ENCODE results near the gene SEMA5A. TPM values are rescaled to one million over a fixed set of nuclear protein-coding genes. Genes with fewer than 3 reads are reported as not detected.

SEMA5A gene
- total RNA-seq, 2 experiments from 2014 or later: 0.12 TPM

DNA sequence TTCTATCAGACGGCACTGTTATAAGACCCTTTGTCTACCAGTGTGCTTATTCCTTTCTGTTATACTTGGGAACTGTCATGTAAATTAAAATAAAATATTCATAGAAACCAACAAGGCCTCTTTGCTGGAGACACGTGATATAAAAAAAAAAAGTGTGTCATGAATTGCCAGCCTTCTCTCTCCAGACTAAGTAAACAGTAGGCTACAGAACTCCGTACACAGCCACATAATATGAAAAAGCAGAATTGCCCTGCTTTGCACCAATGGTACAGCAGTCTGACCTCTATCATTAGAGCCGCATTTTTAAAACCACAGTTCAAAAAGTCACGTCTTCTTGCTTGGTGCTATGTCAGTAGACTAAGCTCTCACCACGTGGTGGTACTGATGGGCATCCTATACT, 231.3 kb downstream of the SEMA5A start:
- DNase-seq: no peak
- H3K36me3 Mint-ChIP-seq (ENCODE audit: low read depth): no peaks in the 10 kb centered on the region
- H3K4me3 Mint-ChIP-seq: no peak overlapping the region
- CTCF ChIA-PET: no interaction called here
- H3K27me3 Mint-ChIP-seq: no peaks in the 10 kb centered on the region
- POLR2A ChIA-PET: no interaction called here
- no peak overlapping the region for H3K27ac Mint-ChIP-seq
- H3K4me1 Mint-ChIP-seq: no peaks in the 10 kb centered on the region
- no peaks in the 10 kb centered on the region for H3K9me3 Mint-ChIP-seq

DNA sequence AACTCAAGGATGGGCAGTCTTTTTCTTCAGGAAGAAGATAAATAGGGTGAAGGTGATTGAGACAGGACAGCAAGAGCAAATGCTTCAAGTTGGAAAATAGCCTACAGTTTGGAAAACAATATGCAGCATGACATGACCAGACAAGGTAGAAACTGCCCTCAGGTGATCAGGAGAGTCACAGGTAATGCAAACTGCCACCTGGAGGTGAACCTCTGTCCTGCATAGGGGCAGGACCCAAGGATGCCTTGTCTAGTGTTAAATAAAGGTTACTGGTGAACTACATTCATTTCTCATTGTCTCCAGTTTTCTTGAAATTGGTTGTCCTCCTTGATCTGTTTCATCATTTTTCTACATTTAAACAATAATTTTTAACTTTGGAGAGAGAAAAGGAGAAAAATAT, 232.1 kb downstream of the SEMA5A start:
- no peak for DNase-seq
- Mint-ChIP-seq H3K4me3 (no peak overlapping the region), H3K27ac (no peak overlapping the region), H3K9me3 (no peaks in the 10 kb centered on the region), H3K36me3 (ENCODE audit: low read depth) (no peaks in the 10 kb centered on the region), H3K27me3 (no peaks in the 10 kb centered on the region), H3K4me1 (no peaks in the 10 kb centered on the region)
- POLR2A ChIA-PET: no interaction called here
- CTCF ChIA-PET: no interaction called here

GRCh38 chr5:9307150-9307549, 238.7 kb downstream of the SEMA5A start:
- no peaks in the 10 kb centered on the region for H3K4me1 Mint-ChIP-seq
- H3K9me3 Mint-ChIP-seq: no peaks in the 10 kb centered on the region
- ChIA-PET CTCF (no interaction called here), POLR2A (no interaction called here)
- no peak overlapping the region for H3K27ac Mint-ChIP-seq
- no peak for DNase-seq
- H3K27me3 Mint-ChIP-seq: no peaks in the 10 kb centered on the region
- H3K36me3 Mint-ChIP-seq (ENCODE audit: low read depth): no peaks in the 10 kb centered on the region
- no peak overlapping the region for H3K4me3 Mint-ChIP-seq

- H3K9me3 Mint-ChIP-seq: peaks cover 2% of the 10 kb centered on the region
- no peaks in the 10 kb centered on the region for H3K27me3 Mint-ChIP-seq
- no peak overlapping the region for H3K4me3 Mint-ChIP-seq
- H3K27ac Mint-ChIP-seq: no peak overlapping the region
- ChIA-PET POLR2A (no interaction called here), CTCF (no interaction called here)
- no peaks in the 10 kb centered on the region for H3K36me3 Mint-ChIP-seq (ENCODE audit: low read depth)
- no peak for DNase-seq
- no peaks in the 10 kb centered on the region for H3K4me1 Mint-ChIP-seq
These were observed 243.7 kb downstream of the SEMA5A start for GRCh38 chr5:9302218-9302617.

DNA sequence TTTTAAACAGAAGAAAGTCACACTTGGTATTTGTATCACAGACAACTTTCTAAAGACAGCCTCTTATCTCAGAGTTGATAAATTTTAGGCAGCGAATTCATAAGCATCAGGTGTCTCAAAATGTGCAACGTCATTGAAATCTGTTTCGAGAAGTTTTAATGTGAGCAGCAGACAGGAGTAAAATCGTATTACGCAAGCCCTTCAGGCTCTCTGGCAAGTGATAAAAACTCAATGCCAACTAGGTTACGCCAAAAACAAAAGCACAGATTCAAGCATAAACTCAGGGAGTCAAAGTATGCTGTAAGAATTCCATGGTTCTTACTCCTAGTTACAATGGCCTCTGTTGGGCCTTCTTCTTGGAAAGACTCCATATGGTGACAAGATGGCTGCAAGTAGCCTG, 244.7 kb downstream of the SEMA5A start:
- no peaks in the 10 kb centered on the region for H3K4me1 Mint-ChIP-seq
- peaks cover 2% of the 10 kb centered on the region for H3K9me3 Mint-ChIP-seq
- DNase-seq: no peak
- no peak overlapping the region for H3K27ac Mint-ChIP-seq
- ChIA-PET CTCF (no interaction called here), POLR2A (no interaction called here)
- H3K36me3 Mint-ChIP-seq (ENCODE audit: low read depth): no peaks in the 10 kb centered on the region
- H3K27me3 Mint-ChIP-seq: no peaks in the 10 kb centered on the region
- no peak overlapping the region for H3K4me3 Mint-ChIP-seq

DNA sequence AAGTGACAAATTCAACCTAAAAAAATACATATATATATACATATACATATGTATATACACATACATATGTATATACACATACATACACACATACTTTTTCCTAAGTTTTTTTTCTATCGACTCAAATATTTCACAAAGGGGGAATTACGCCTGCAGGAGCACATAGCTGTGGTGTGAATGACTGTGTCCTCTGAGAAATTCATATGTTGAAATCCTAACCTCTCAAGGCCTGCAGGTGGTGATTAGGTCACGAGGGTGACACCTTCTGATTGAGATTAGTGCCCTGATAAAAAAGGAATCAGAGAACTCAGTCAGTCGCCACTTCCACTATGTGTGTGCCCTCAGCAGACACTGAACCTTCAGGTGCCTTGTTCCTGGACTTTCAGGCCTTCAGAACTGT, 248.7 kb downstream of the SEMA5A start:
- H3K27me3 Mint-ChIP-seq: no peaks in the 10 kb centered on the region
- no peak for DNase-seq
- H3K36me3 Mint-ChIP-seq (ENCODE audit: low read depth): no peaks in the 10 kb centered on the region
- H3K4me1 Mint-ChIP-seq: no peaks in the 10 kb centered on the region
- peaks cover 8% of the 10 kb centered on the region for H3K9me3 Mint-ChIP-seq
- CTCF ChIA-PET: no interaction called here
- POLR2A ChIA-PET: no interaction called here
- H3K4me3 Mint-ChIP-seq: no peak overlapping the region
- no peak overlapping the region for H3K27ac Mint-ChIP-seq

DNA sequence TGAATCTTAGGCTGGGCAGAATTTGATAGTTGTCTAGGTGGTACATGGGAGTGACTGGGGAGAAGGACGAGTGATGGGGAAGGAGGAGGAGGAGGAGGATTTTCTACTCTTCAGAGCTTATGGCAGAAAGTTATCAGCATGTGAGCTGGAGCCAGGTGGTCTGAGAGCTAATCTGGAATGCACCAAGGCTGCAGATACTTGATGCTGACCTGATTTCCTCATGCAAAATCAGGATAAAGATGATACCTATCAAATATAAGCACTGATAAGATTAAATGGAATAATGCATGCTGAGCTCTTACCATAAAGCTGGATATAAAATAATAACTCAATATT, 250.4 kb downstream of the SEMA5A start:
- Mint-ChIP-seq H3K9me3 (peaks cover 8% of the 10 kb centered on the region), H3K36me3 (ENCODE audit: low read depth) (no peaks in the 10 kb centered on the region), H3K4me1 (no peaks in the 10 kb centered on the region), H3K27me3 (no peaks in the 10 kb centered on the region), H3K4me3 (no peak overlapping the region), H3K27ac (no peak overlapping the region)
- CTCF ChIA-PET: no interaction called here
- no peak for DNase-seq
- POLR2A ChIA-PET: no interaction called here

- H3K27me3 Mint-ChIP-seq: no peaks in the 10 kb centered on the region
- H3K4me1 Mint-ChIP-seq: no peaks in the 10 kb centered on the region
- DNase-seq: no peak
- H3K9me3 Mint-ChIP-seq: peaks cover 8% of the 10 kb centered on the region
- no peaks in the 10 kb centered on the region for H3K36me3 Mint-ChIP-seq (ENCODE audit: low read depth)
- no peak overlapping the region for H3K4me3 Mint-ChIP-seq
- no peak overlapping the region for H3K27ac Mint-ChIP-seq
- POLR2A ChIA-PET: no interaction called here
- CTCF ChIA-PET: no interaction called here
These were observed 250.9 kb downstream of the SEMA5A start for GRCh38 chr5:9294793-9295465.

DNA sequence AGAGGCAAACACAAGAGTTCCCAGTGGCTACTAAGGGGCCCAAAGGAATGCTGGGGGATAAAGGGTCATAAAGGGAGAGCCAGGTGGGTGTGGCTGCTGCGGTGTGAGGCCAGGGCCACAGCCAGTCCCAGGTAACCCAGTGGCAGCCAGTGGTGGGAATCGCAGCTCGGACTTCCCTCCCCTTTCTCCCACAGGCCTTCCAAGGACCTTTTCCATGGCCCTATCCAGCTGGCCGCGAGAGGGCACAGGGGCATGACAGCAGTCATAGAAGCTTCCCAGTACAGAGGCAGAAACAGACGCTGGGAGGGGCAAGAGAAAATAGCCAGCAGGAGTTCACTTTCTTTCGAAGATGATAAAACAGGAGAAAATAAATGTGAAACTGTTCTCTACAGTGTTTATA, 257.6 kb downstream of the SEMA5A start:
- no peak overlapping the region for H3K27ac Mint-ChIP-seq
- H3K27me3 Mint-ChIP-seq: no peaks in the 10 kb centered on the region
- no peaks in the 10 kb centered on the region for H3K9me3 Mint-ChIP-seq
- H3K4me3 Mint-ChIP-seq: no peak overlapping the region
- H3K36me3 Mint-ChIP-seq (ENCODE audit: low read depth): no peaks in the 10 kb centered on the region
- POLR2A ChIA-PET: no interaction called here
- no peak for DNase-seq
- H3K4me1 Mint-ChIP-seq: no peaks in the 10 kb centered on the region
- CTCF ChIA-PET: no interaction called here

- peaks cover 3% of the 10 kb centered on the region for H3K9me3 Mint-ChIP-seq
- no peak overlapping the region for H3K27ac Mint-ChIP-seq
- H3K4me3 Mint-ChIP-seq: no peak overlapping the region
- no peak for DNase-seq
- H3K4me1 Mint-ChIP-seq: no peaks in the 10 kb centered on the region
- no peaks in the 10 kb centered on the region for H3K27me3 Mint-ChIP-seq
- CTCF ChIA-PET: interaction anchor here (0.6 kb wide), 1 partner anchor 67 kb away, joined by 3 read pairs; no protein-coding TSS in a partner anchor
- POLR2A ChIA-PET: no interaction called here
- H3K36me3 Mint-ChIP-seq (ENCODE audit: low read depth): no peaks in the 10 kb centered on the region
These were observed 261.0 kb downstream of the SEMA5A start for GRCh38 chr5:9284781-9285307.

DNA sequence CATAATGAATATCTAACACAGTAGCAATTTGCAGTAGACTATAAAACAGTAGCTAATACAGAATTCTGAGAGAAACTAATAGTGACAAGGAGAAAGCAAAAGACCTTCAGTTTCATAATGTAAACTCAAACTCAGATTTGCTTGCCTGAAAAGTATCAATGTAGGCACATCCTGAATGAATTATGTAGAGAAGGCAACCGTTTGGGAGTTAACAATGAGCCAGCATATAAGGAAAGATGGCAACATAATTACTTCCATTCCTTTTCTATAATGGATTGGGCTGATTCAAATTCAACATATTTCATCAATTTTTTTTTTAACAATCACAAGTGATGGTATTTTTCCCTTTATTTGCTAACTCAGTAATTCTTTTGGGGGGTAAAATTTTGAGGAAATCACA, 261.6 kb downstream of the SEMA5A start:
- ChIA-PET CTCF (interaction anchor here (0.6 kb wide), 1 partner anchor 68 kb away, joined by 3 read pairs; no protein-coding TSS in a partner anchor), POLR2A (no interaction called here)
- Mint-ChIP-seq H3K4me3 (no peak overlapping the region), H3K27ac (no peak overlapping the region), H3K36me3 (ENCODE audit: low read depth) (no peaks in the 10 kb centered on the region), H3K9me3 (peaks cover 3% of the 10 kb centered on the region), H3K27me3 (no peaks in the 10 kb centered on the region), H3K4me1 (no peaks in the 10 kb centered on the region)
- no peak for DNase-seq

GRCh38 chr5:9283473-9283872, 262.4 kb downstream of the SEMA5A start:
- DNase-seq: no peak

GRCh38 chr5:9283021-9283420, 262.9 kb downstream of the SEMA5A start:
- no peak for DNase-seq
- Mint-ChIP-seq H3K4me3 (no peak overlapping the region), H3K4me1 (no peaks in the 10 kb centered on the region), H3K27ac (no peak overlapping the region), H3K27me3 (no peaks in the 10 kb centered on the region), H3K9me3 (peaks cover 3% of the 10 kb centered on the region), H3K36me3 (ENCODE audit: low read depth) (no peaks in the 10 kb centered on the region)
- CTCF ChIA-PET: no interaction called here
- POLR2A ChIA-PET: no interaction called here

More at GRCh38 chr5:9283473-9283872, 262.4 kb downstream of the SEMA5A start:
- Mint-ChIP-seq H3K4me3 (no peak overlapping the region), H3K27me3 (no peaks in the 10 kb centered on the region), H3K36me3 (ENCODE audit: low read depth) (no peaks in the 10 kb centered on the region), H3K9me3 (peaks cover 3% of the 10 kb centered on the region), H3K4me1 (no peaks in the 10 kb centered on the region), H3K27ac (no peak overlapping the region)
- POLR2A ChIA-PET: no interaction called here
- CTCF ChIA-PET: no interaction called here

- no peaks in the 10 kb centered on the region for H3K4me1 Mint-ChIP-seq
- DNase-seq: no peak
- no peaks in the 10 kb centered on the region for H3K27me3 Mint-ChIP-seq
- no peak overlapping the region for H3K4me3 Mint-ChIP-seq
- ChIA-PET POLR2A (no interaction called here), CTCF (no interaction called here)
- no peak overlapping the region for H3K27ac Mint-ChIP-seq
- peaks cover 3% of the 10 kb centered on the region for H3K9me3 Mint-ChIP-seq
- H3K36me3 Mint-ChIP-seq (ENCODE audit: low read depth): no peaks in the 10 kb centered on the region
These were observed 263.7 kb downstream of the SEMA5A start for GRCh38 chr5:9282211-9282610.
